ENCODE data around the gene ATP6V1A. TPM values are rescaled to one million over a fixed set of nuclear protein-coding genes. Genes with fewer than 3 reads are reported as not detected.

Gene ATP6V1A
- total RNA-seq, 1 donor from 2014 or later = 46.6 TPM

DNA sequence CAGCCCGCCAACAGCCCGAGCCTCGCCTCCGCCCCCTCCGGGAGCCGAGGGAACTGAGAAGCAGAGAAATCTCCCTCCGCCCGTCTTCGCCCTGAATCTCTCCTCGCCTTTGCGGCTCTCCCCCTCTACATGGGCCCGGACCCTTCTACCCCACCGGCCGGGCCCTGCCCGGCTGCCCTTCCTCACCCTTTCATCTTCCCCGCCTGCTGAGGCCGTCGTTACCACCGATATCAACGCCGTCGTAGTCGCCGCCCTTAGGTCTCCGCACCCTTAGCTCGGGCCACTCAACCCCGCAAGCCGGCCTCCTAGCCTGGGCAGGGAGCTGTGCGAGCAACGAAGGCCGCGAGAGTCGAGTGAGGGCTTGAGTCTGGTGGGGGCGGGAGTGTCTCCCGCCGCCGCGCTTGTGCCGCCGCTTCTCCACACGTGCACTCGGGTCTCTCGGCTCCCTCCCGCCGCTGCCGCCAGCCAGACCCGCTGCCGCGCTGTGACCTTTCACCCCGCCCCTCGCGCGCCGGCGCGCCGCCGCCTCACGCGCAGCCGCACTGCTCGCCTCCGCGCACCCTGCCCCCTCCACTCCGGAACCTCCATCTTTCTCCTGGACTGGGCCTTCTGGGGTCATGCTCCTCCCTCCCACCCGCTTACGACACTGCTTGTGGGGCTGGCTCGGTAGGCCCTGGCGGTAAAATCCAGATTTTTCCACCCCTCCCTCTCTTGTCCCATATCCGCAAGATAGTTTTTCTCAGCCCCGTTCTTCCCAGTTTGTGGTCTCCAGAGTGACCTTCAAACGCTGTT lies 883 bp upstream of the ATP6V1A start, which contains the start of gene NAA50:
NAA50 (minus strand) TSS at position 494 of the 792 bp plus-strand sequence; CDS start at position 194, 300 bp downstream.
- intact Hi-C loops (cut with micrococcal nuclease) = loop anchor here (1.0 to 10.0 kb wide), 22 partner anchors 10 to 1614 kb away; partner anchors contain the start of genes CCDC191, GCSAM, GRAMD1C and QTRT2

DNA sequence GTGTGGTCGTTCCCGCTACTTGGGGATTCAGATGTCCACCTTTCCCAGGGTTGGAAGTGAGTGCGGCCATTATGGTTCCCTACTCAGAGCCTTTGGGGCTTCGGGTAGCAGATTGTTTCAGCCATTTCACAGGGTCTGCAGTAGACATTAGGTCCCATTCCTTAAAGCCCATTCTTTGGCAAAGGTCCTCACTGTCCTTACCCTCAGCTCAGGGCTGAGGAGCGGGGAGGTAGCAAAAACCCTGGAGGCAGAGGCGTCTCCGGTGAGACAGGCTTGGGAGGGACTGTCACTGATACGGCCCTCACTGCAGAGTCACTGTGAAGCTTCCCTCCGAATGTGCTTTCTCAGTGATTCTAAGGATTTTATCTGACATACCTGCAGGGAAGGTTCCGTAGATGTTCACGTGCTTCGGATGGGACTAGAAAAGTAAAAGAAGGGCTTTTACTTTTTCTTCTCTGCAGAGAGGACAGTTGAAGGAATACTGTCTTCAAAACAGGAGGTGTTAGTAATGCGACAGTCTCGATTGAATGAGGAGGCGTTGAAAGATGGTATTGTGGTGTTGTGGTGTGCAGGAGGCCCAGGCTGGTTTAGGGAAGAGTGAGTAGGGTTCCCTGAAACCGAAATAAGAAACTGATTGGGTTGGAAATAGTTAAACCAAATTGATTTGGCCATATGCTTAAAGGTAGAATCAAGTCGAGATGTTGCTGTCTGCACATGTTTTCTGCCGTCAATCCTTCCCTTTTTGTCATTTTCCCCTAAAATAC lies 630 bp downstream of the ATP6V1A start:
- intact Hi-C loops (cut with micrococcal nuclease) = loop anchor here (1.0 to 10.0 kb wide), 7 partner anchors 55 to 1615 kb away; partner anchors contain the start of genes GCSAM and SLC35A5

DNA sequence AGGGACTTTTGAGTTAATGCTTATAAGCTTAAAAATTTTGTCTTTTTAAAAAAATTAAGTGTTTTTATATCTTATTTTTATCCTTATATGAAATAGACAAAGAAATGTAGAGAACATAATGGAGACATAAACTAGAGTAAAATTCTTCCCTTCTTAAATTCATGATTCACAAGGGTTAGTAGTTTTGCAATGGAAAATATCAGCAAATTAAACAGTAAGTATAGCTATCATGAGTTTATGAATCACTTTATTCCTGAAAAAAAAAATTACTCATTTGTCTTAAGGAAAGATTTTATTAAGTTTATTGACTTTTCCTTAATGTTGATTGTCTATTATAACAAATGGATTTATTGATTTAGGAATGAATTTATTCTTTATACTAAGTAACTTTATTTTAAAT lies 4.3 kb downstream of the ATP6V1A start:
- intact Hi-C loops (cut with micrococcal nuclease) = no loop called here

GRCh38 chr3:113753376-113753985 lies 6.6 kb downstream of the ATP6V1A start:
- intact Hi-C loops (cut with micrococcal nuclease) = no loop called here

DNA sequence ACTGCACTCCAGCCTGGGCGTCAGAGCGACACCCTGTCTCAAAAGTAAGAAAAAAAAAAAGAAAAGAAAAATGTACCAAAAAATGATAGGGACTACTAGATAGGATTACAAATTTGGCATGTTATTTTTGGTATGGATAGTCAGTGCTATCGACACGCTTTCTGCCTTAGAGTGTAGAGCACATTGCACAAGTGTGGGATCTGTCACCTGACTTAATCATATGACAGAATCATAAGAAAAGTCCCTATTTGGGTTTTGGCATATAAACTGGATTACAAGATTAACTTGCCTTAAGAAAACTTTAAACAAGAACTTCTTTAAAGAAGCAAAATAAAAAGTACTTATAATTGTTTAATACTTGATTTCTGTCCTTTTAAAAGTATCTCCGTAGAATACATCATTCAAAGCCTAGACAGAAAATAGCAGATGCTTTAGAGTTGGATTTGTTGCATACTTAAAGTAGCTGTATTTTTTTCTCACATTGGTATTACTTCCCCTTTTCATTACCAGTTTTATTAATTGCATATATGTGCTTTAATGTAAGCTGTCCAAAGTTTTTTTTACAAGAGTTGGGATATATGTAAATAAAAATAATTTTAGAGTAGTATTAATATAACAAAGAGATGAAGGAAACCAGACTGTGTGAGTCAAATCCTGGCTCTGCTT lies 7.8 kb downstream of the ATP6V1A start:
- intact Hi-C loops (cut with micrococcal nuclease) = no loop called here

DNA sequence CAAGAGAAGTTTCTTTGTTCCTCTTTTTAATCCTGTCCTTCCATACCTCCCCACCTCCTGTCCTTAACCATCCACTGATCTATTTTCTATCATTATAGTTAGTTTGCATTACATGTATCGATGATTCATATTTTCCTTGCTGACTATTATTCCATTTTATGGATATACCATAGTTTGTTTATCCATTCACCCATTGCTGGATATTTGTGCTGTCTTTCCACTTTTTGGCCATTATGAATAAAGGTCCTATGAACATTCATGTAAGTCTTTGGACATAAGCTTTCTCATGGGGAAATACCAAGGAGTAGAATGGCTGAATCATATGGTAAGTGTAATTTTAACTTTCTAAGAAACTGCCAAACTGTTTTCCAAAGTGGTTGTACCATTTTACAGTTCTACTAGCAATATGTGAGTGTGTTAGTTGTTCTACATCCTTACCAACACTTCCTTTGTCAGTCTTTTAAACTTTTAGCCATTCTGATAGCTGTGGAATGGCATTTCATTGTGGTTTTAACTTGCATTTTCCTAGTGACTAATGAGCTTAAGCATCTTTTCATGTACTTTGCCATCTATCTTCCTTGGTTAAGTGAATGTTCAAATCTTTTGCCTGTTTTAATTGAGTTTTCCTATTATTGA lies 11.7 kb downstream of the ATP6V1A start:
- intact Hi-C loops (cut with micrococcal nuclease) = no loop called here

- intact Hi-C loops (cut with micrococcal nuclease) = no loop called here
These were observed 17.9 kb downstream of the ATP6V1A start for GRCh38 chr3:113764698-113765097.

DNA sequence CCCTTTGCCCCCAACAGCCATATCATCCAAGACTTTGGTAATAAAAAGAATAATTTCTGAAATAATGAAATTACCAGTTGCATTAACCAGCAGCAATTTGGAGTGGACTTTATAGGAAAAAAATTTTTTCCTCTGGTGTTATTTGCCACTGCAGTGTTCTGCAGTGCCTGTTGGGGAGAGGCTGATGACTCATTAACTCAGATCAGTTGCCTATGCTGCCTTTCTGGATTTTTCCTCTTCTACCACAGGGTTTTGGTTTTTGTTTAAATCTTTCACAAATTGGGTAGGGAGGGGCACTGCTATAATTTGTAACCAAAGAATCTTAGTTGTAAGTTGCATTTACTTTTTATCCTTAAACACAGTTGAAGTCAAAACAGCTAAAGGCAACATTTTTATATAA lies 22.7 kb downstream of the ATP6V1A start:
- intact Hi-C loops (cut with micrococcal nuclease) = no loop called here

GRCh38 chr3:113771993-113772392 lies 25.2 kb downstream of the ATP6V1A start:
- intact Hi-C loops (cut with micrococcal nuclease) = no loop called here

DNA sequence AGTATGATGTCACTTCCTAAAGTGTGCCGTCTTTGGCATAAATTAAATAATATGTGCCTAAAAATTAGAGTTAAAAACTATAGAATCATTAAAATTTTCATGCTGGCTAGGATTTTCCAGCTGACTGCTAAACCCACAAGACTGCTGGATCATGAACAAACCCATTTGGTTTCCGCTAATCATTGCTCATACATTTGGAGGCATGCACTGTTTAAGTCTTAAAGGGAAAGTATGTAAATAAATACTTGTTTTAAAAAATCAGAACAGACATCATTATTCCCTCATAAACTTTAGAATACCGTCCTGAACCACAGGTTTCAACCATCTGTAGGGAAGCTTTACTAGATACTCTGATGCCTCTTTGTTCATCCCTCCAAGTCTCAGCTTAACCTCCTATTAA lies 26.5 kb downstream of the ATP6V1A start:
- intact Hi-C loops (cut with micrococcal nuclease) = no loop called here

- intact Hi-C loops (cut with micrococcal nuclease) = no loop called here
These were observed 28.7 kb downstream of the ATP6V1A start for GRCh38 chr3:113775516-113775915.

GRCh38 chr3:113776564-113776963 lies 29.7 kb downstream of the ATP6V1A start:
- intact Hi-C loops (cut with micrococcal nuclease) = no loop called here

DNA sequence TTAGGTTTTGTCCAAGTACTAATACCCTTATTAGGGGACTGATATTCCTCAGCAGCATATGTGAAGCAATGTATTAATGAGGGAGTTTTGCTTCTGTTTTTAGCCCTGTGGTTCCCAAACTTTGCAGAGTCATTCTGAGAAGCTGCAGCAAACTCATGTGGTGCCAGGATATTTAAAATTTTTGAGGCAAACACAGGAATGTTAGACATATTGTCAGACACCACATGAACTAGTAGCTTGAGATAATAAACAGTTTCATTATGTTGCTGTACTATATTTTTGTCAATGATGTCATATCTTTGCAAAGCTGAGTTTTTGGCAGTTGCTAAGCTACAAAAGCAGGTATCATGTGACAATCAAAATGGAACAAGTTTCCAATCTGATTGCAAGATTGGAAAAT lies 36.6 kb downstream of the ATP6V1A start:
- intact Hi-C loops (cut with micrococcal nuclease) = loop anchor here (1.0 kb wide), 1 partner anchor 37 kb away; the partner anchor contains the start of gene NAA50

GRCh38 chr3:113783980-113784379 lies 37.1 kb downstream of the ATP6V1A start:
- intact Hi-C loops (cut with micrococcal nuclease) = loop anchor here (1.0 kb wide), 1 partner anchor 38 kb away; the partner anchor contains the start of gene NAA50

GRCh38 chr3:113791381-113791780 lies 44.5 kb downstream of the ATP6V1A start:
- intact Hi-C loops (cut with micrococcal nuclease) = no loop called here

DNA sequence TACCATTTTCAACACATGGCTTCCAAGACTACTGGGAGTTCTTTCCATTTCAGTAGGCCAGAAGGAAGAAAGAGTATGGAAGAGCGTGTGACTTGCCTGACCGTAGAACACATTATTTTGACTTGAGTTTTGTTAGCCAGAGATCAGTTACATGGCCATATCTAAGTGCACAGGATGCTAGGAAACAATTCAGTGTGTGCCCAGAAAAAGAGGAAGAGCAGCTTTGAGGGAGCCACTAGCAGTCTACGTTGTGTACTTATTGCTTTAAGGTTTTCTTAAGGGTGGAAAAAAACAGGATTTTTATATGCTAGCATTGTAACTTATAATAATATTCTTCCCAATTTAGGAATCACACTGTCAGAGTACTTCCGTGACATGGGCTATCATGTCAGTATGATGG lies 47.7 kb downstream of the ATP6V1A start:
- intact Hi-C loops (cut with micrococcal nuclease) = loop anchor here (2.0 kb wide), 1 partner anchor 58 kb away; no protein-coding TSS in a partner anchor

GRCh38 chr3:113795693-113796092 lies 48.9 kb downstream of the ATP6V1A start:
- intact Hi-C loops (cut with micrococcal nuclease) = loop anchor here (2.0 kb wide), 1 partner anchor 59 kb away; no protein-coding TSS in a partner anchor

- intact Hi-C loops (cut with micrococcal nuclease) = loop anchor here (2.0 to 5.0 kb wide), 2 partner anchors 36 to 56 kb away; partner anchors contain the start of genes ATP6V1A, GRAMD1C and NAA50
These were observed 56.1 kb downstream of the ATP6V1A start for GRCh38 chr3:113802795-113803455.

DNA sequence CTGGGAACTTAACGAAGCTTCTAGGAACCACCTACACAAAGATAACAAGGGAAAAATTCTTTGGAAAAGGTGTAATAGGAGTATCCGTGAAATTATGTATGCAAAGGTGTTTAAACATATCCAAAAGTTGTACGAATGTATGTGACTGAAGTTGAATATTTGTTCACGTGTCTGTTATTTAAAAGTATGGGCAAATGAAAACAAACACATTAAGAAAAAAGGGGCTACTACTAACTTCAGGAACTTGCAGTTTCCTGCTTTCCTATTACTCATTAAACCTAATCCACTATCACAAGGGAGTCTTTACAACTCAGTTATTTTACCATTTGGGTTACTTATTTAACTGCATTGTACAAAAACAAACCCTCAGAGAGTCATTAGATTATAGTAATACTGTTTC lies 57.8 kb downstream of the ATP6V1A start:
- intact Hi-C loops (cut with micrococcal nuclease) = loop anchor here (5.0 kb wide), 1 partner anchor 57 kb away; the partner anchor contains the start of genes ATP6V1A and NAA50

GRCh38 chr3:113805249-113805648 lies 58.4 kb downstream of the ATP6V1A start:
- intact Hi-C loops (cut with micrococcal nuclease) = no loop called here
